PFSK-1 (cell line): ENCODE measurements around the gene DSPP.

Experiments used
- POLR2AphosphoS5 ChIP-seq: IDR thresholded peaks from 2 replicates; pipeline ENCODE4 v1.6.1; 2012; ENCODE audit warnings: low read depth, mild to moderate bottlenecking, control low read depth, low read length, moderate library complexity
- SIN3A ChIP-seq: IDR thresholded peaks from 2 replicates; pipeline ENCODE4 v1.6.1; 2012; ENCODE audit warnings: mild to moderate bottlenecking, low read length, moderate library complexity, borderline replicate concordance; ENCODE audit not compliant: insufficient read depth
- TAF1 ChIP-seq: IDR thresholded peaks from 2 replicates; pipeline ENCODE4 v1.6.1; 2012; ENCODE audit warnings: low read length, control low read depth, borderline replicate concordance; ENCODE audit not compliant: insufficient read depth

DNA sequence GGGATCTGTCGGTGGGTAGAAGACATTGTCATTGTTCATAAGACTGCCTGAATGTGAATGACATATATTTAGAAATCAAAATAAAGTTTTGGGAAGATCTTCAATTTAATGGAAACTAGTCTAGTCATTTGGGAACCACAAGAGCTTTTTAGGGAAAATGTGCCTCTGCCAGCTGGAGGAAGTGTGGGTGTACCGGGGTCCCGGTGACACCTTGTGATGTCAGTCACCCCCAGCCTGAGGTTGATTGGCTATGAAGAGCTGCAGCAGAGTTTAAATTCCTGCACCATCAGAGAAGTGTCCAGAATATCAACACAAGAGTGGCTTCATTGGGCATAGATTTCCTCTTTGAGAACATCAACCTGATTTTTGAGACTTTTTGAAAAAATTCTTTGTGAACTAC lies 41.7 kb downstream of the DSPP start, which contains the start of gene DMP1:
- TF ChIP-seq SIN3A (no peak), POLR2AphosphoS5 (no peak), TAF1 (no peak)
